Smooth muscle cell of the brain vasculature (primary cell): ENCODE results near the gene PATL1.
"Not testable (repeated sequence)": the region's sequence is repeated elsewhere in the genome, so short reads cannot be mapped to it uniquely, and the experiment has no call there.

Source experiments
- DNase-seq: peaks from one replicate; pipeline ENCODE4 v3.0.0-alpha.2; 2012; ENCODE audit warnings: low read depth, low spot score

Gene PATL1

DNA sequence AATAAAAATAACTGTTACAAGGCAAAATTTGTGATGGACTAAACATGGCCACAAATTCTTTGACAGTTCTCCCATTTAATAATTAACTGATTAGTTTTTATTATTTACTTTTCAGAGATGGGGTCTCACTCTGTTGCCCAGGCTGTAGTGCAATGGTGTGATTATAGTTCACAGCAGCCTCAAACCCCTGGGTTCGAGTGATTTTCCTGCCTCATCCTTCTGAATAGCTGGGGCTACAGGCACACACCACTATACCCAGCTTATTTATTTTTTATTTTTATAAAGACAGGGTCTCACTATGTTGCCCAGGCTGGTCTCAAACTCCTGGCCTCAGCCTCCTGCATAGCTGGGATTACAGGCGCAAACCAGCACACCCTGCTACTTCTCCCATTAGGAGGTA is 4.5 kb upstream of the PATL1 start:
- no peak for DNase-seq

DNA sequence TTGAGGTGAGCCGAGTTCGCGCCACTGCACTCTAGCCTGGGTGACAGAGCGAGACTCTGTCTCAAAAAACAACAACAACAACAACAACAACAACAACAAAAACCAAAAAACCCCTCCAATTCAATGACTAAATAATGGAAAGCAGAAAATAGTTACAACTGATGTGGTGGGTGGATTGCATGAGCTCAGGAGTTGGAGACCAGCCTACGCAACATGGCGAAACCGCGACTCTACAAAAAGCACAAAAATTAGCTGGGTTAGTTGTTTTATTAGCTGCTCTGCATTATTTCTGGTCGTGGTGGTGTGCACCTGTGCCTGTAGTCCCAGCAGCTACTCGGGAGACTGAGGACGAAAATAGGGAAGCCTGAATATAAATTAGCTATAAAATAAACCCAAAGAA is 2.6 kb upstream of the PATL1 start:
- no peak for DNase-seq

DNA sequence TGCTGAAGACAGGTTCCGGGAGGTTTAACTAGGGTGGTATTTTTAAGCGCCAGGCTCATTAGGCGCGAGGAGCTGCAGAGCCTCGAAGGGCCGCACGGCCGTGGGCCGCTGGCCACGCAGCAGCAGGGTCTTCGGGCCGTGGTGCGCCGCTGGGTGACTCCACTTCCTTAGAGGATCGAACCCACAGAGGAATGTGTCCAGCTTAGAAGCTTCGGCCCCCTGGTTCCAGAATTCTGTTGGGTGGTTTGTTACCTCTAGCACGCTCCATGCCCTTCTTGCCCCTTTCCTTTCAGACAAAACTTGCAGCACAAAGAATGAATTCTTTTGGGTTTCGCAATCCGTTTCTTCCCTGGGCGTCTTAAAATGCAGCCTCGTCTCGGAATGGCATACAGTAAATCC is 773 bp upstream of the PATL1 start:
- no peak for DNase-seq

DNA sequence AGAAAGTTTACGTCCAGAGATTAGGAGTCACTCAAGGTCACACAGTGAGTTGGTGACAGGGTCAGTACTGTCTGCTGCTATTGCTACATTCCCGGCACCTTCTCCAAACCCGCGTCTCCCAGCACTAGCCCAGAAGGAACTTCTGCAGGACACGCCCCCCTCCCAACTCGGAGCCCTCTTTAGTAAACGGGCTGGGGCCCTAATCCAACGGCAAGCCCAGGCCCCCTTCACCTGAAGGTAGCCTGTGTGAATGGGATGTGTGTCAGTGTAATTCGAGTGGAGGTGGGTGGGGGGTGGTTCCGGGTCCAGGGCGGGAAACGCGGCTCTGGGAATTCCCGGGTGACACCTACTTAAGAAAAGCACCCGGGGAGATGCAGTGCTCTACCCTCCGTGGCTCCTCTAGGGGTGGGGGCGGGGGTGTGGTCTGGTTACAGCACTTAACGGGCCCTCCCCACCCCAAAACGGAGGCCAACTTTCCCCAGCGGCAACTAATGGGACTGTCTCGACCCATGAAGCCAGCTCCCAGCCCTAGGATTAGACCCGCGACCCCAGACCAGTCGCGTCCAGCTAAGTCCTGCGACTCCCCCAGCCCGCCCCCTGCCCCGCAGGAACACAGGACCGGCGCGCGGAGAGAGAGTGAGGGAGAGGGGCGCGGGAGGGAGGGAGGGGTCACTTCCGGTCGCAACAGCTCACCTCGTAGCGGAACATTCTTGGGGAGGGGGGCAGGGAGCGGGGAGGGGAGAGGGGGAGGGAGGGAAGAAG is 468 bp downstream of the PATL1 start:
- no peak for DNase-seq

DNA sequence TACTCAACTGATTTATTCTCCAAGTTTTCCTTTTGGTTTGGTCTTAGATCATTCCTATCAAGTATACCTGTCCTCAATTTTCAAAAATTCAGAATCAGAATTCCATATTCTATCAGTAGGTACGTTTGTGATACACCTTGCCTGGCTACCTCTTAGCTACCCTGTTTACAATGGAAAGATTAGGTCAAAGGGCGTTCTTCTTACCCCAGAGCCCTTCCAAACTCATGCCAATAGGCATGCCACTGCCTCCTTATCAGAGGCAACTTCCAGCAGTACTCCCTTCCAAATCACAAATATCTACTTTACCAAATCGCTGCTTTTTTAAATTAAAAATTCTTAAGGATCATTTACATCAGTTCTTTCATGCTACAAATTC is 1.0 kb downstream of the PATL1 start:
- no peak for DNase-seq

DNA sequence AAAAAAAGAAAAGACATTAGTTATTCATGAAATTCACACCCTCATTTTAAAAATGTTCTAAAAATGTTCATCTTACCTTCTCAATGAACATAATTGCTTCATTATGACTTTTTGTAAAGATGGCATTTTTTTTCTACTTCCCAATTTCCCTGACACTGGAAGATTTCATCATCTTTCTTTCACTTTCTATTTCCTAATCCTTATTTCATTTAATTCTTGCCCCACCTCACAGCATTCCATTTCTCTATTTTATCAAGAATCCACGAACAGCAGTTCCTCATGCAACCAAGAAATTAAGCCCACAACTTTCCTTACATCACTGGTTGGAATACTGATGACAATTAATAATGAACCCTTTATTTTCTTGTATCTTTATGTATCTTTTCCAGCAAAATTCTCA is 1.9 kb downstream of the PATL1 start:
- no peak for DNase-seq

DNA sequence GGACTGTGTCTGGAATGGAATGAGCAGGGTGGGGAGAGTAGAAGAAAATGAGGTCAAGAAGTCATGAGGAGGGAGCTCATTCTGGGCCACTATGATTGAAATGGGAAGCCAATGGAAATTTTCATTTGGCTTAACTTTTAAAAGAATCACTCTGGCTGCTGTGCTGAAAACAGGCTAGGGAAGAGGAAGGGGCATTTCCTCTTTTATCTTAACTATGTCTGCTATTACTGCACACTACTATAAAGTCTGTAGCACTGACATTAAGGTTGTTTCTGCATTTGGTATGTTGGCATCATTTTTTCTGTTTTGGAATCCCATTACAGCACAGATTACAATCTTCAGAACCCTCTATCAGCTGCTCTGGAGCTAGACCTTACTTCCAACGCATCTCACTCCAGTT is 8.2 kb downstream of the PATL1 start:
- no peak for DNase-seq

DNA sequence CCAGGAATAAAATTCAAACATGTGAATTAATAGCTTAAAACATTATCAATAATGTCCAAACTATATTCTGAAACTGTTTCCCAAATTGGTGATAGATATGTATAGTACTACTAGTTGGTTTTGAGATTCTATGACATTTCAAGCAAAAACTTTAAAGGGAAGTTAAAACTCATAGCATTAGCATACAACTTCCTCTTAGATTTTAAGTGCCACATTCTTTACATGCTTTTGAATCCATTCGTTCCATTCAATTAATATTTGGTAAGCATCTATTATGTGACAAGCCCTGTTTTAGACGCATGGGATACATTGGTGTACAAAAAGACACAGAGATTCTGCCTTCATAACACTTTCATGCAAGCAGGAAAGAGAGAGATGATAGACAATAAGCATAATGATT is 8.9 kb downstream of the PATL1 start:
- DNase-seq: no peak

DNA sequence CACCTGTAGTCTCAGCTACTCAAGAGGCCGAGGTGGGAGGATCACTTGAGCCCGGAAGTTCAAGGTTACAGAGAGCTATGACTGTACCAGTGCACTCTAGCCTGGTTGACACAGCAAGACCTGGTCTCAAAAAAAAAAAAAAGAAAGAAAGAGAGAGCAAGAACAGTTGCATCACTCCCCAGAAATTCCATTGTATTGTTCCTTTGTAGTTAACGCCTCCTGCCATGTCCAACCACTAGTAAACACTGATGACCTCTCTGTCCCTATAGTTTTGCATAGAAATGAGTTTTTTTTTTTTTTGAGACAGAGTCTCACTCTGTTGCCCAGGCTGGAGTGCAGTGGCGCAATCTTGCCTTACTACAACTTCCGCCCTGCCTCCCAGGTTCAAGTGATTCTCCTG is 10.8 kb downstream of the PATL1 start:
- no peak for DNase-seq

DNA sequence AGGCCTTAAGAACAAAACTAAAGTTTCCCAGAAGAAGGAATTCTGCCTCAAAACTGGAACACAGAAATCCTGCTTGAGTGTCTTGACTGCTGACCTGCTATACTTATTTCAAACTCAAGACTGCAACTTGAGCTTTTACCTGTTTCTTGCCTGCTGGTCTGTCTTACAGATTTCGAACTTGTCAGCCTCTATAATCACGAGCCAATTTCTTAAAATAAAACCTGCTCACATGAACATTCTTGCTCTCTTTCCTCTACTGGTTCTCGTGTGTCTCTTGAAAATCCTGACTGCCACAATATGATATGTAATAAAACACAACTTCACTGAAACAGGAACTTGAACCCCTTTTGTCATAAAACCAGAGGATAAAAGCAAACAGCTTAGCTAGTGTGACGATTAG is 13.9 kb downstream of the PATL1 start:
- DNase-seq: no peak

DNA sequence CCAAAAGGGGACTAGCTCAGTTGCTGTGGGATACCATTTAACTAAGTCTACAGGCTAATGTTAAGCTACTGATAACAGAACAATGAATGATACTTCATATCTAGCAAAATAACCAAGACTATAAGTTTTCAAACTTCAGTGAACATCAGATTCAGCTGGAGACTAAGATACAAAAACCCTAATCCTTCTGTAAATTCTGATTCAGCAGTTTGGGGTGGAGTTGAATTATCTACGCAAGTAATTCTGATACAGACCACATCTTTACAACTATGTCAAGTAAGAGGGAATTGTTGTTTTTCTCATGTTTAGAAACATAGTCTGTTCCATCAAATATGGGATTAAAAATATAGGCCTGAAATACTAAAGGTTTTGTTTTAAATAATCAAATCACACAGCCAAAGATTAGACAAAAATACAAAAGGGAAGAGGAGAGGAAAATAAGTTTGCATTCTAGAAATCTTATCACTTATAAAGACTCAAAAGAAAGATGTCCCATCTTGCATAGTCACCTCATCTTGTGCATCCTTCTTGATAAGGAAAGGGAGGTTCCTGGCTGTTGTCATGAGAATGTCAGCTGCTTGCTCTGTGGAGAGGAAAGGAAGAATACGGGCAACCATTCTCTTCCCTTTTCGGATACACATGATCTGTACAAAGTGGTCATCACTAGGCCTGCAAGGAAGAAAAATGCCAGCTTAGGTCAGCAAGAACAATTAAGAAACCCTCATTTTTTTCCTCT is 21.4 kb downstream of the PATL1 start:
- DNase-seq: no peak

DNA sequence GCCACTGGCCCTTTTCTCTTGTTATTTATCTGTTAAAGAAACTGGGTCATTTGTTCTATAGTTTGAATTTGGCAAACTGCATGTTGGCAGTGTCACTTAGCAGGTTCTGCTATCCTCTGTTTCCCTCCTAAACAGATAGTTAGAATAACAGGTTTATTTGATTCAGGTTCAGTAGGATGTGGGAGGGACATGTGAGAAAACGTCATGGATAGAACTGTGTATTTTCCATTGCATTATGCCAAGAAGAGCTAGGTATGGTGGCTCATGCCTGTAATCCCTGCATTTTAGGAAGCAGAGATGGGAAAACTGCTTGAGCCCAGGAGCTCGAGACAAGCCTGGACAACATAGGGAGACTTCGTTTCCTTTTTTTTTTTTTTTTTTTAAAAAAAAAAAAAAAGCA is 24.3 kb downstream of the PATL1 start:
- no peak for DNase-seq

DNA sequence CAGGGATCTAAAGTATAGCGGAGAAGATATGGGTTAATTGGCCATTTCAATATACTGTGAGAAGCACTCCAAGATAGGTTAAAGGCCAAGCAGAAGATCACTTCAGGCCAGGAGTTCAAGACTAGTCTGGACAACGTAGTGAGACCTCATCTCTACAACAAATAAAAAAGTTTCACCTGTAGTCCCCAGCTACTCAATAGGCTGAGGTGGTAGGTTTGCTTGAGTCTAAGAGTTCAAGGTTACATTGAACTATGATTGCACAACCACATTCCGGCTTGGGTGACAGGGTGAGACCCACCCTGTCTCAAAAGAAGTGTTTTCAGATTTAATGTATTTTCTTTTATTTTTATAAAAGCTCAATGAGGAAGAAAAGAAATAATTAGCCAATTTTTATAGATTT is 25.4 kb downstream of the PATL1 start:
- DNase-seq: no peak

DNA sequence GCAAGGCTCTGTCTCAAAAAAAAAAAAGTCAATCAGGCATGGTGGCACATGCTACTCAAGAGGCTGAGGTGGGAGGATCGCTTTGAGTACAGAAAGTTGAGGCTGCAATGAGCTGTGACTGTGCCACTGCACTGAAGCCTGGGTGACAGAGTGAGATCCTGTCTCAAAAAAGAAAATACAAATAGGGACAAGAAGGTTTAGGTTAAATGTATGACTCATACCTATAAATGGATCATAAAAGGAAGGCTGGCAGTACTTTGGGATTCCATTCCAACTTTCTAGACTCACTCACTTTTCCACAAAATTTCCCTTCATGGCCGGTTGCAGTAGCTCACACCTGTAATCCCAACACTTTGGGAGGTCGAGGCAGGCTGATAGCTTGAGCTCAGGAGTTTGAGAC is 27.7 kb downstream of the PATL1 start:
- DNase-seq: no peak

DNA sequence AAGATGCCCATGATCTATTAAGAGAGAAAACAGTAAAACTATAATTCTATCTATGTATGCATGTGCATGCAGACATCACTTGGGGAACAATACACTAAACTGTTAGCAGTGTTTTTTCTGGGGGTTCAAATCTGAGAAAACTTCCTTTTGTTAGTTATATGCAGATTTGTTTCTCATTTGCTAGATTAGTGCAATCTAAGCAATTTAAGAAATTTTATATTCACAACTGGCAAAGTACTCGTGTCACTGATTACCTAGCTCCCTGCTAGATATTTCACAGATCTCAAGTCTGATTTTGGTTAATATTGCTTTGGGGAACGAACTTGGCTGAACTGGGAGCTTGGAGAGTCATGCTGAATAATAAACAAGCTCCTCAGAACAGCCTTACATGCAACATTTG is 38.3 kb downstream of the PATL1 start:
- DNase-seq: no peak

DNA sequence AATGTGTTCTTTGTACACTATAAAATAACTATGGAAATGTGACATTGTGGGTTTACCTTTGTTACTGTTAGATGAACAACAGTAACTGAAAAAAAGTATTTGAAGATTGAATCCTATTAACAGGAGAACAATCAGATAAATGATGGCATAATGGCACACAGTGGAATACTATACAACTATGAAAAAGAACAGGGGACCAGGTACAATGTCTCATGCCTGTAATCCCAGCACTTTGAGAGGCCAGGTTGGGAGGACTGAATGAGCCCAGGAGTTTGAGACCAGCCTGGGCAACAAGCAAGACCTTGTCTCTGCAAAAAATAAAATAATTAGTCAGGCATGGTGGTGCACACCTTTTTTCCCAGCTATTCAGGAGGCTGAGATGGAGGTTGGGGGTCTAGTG is 38.8 kb downstream of the PATL1 start:
- no peak for DNase-seq

DNA sequence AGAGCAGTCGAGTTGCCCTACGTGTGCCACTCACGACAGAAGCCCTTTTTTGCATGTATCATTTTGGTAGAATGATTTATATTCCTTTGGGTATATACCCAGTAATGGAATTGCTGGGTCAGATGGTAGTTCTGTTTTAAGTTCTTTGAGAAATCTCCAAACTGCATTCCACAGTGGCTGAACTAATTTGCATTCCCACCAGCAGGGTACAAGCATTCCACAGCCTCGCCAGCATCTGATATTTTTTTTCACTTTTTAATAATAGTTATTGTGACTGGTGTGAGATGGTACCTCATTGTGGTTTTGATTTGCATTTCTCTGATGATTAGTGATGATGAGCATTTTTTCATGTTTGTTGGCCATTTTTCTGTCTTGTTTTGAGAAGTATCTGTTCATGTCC is 41.9 kb downstream of the PATL1 start:
- DNase-seq: not testable (repeated sequence)

DNA sequence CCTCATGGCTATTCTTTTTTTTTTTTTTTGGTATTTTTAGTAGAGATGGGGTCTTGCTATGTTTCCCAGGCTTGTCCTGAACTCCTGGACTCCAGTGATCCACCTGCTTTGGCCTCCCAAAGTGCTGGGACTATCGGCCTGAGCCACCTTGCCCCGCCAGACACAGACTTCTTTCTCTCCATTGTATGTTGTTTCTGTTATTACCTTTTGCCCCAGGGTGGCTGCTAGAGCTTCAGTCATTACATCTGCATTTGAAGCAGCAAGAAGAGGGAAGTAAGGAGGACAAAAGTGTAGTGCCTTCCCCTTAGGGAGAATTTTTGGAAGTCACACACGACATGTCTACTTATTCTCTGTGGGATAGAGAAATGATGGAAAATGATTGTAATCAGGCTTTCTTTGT is 43.1 kb downstream of the PATL1 start:
- no peak for DNase-seq

DNA sequence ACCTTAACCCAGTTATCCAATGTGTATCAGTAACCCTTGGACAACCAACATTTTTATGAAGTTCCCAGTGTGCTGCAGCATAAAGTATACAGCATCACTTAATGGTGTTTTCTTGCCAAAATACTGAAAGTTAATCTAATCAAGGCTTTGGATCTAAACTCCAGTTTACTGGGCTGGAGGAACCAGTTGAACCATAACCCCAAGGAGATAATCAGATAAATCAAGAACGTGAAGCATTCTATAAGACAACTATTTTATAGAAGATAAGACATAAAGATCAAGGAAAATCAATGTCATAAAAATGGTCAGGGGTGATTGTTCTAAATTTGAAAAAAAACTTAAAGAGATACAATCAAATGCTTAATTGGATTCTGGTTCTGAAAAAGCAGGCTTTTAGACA is 51.0 kb downstream of the PATL1 start:
- no peak for DNase-seq

DNA sequence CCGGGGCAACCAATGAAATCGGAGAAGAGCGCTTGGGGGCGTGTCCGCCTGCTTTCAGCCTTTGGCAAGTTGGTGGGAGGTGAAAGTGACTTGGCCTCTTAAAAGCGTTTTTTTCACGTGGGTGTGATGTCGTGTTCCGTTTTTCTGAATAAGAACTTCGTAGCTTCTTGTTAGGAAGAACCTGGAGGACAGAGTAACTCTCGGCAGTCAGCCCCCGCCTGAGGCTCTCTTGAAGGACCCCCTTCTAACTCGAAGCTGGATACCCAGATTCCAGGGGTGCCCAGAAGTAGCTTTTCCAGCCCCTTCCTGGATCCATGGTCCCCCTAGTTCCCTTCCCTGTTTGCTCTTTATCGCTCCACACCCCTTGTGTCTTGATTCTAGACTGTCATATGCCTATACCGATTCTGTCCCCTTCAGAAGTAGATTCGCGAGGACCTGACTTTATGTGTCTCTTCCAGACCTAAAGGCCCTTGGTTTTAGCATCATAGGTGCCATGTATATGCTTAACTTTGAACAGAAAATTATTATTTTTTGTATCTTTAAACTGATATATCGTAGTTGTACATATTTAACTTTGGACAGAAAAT is 52.3 kb downstream of the PATL1 start:
- DNase-seq: no peak

DNA sequence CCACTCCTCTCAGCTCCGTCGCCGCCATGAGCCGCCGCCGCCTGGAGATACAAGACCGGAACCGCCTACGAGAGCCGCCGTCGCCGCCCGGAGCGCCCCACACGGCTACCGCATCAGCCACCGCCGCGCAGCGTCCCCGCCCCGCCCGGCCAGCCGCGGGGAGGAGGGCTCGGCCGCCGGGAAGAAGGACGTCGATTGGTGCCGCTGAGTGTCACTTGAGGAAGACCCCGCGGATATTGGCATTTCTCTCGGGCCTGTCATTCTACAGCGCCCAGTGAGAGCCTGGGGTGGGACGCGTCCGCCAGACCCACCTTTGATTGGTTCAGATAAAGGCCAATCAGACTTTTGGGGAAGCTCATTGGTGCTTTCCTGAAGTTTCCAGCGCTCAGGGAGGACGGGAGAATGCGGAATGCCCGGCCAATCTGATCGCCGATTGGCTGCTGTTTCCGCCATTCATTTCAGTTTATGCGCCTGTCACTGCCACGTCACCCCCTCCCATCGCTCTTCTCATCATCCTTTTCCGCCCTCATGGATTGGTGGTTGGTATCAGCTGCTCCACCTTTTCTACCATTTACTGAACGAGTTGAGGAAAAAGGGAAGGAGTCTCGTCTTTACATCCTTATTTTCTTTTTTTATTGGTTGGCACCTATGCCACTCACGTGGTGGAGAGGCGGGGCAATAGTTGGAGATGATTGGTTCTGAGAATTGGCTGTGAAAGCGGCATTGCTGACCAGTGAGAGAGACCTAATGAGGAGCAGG is 53.0 kb downstream of the PATL1 start, which contains the start of gene OSBP:
TSS of gene OSBP (minus strand) at position 138 of the 759 bp plus-strand sequence. CDS start at position 28, 110 bp downstream.
- DNase-seq: peak; percentile 100

DNA sequence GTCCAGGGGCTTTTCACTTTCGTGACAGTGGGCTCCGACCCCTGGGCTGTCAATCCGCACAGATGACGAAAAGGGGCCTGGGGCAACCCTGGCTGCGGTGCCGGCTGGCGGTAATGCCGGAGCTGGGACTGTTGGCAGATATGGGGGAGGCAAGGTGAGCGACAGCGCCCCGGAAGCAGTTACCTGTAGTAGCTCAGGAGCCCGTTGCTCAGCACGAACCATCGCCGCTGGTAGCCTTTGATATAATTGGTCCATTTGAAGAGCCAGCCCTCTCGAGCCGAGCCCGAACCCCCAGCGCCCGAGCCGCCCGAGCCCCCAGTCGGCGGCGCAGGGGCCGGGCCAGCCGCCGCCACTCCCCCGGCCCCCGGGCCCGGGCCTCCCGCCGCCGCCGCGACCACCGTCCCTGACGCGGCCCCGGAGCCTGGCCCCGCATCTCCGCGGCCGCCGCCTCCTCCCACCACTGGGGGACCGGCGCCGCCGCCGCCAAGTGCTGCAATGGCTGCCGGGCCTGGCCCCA is 53.7 kb downstream of the PATL1 start:
- no peak for DNase-seq
